Neuronal stem cell (in vitro differentiated cells): Measurements from ENCODE around the gene MRAP.
"Not testable (repeated sequence)": the region's sequence is repeated elsewhere in the genome, so short reads cannot be mapped to it uniquely, and the experiment has no call there.

Experiments used
- DNase-seq: peaks from one replicate; pipeline ENCODE4 v3.0.0-alpha.2; 2013; ENCODE audit warnings: low spot score
- H2AFZ ChIP-seq: one replicate; pipeline ENCODE4 v1.6.1; 2013; ENCODE audit warnings: mild to moderate bottlenecking, low read length, inconsistent platforms
- H2AK5ac ChIP-seq: 2 replicates; pipeline ENCODE4 v1.6.1; 2013; ENCODE audit warnings: low read depth, mild to moderate bottlenecking, inconsistent platforms, low read length, moderate library complexity, mixed read lengths
- H2BK120ac ChIP-seq: 2 replicates; pipeline ENCODE4 v1.6.1; 2013; ENCODE audit warnings: low read depth, mild to moderate bottlenecking, inconsistent platforms, low read length, moderate library complexity, mixed read lengths
- H2BK12ac ChIP-seq: one replicate; pipeline ENCODE4 v1.6.1; 2013; ENCODE audit warnings: low read length, inconsistent platforms
- H2BK15ac ChIP-seq: 2 replicates; pipeline ENCODE4 v1.6.1; 2013; ENCODE audit warnings: mild to moderate bottlenecking, low read length, inconsistent platforms, mixed read lengths
- H2BK5ac ChIP-seq: one replicate; pipeline ENCODE4 v1.6.1; 2013; ENCODE audit warnings: inconsistent platforms, mild to moderate bottlenecking, low read length, moderate library complexity
- H3K14ac ChIP-seq: one replicate; pipeline ENCODE4 v1.6.1; 2013; ENCODE audit warnings: low read length, inconsistent platforms
- H3K18ac ChIP-seq: 2 replicates; pipeline ENCODE4 v1.6.1; 2013; ENCODE audit warnings: low read length, inconsistent platforms
- H3K23ac ChIP-seq: 2 replicates; pipeline ENCODE4 v1.6.1; 2013; ENCODE audit warnings: low read depth, mild to moderate bottlenecking, mixed read lengths, low read length, inconsistent platforms; ENCODE audit not compliant: poor library complexity
- H3K27ac ChIP-seq: replicated peaks from 3 replicates; pipeline ENCODE4 v1.5.1; 2013; ENCODE audit warnings: low read length, inconsistent platforms
- H3K27me3 ChIP-seq, 3 experiments: 2 replicates each; pipeline ENCODE4 v1.6.1; 2013; ENCODE audit warnings: low read length in 3 of 3, mild to moderate bottlenecking in 2 of 3, inconsistent platforms in 1 of 3, low read depth in 1 of 3, mixed read lengths in 1 of 3, moderate library complexity in 1 of 3; ENCODE audit not compliant: control insufficient read depth in 3 of 3, insufficient read depth in 3 of 3
- H3K36me3 ChIP-seq, 2 donors: replicated peaks in 1 of 2; 2 replicates each; pipeline ENCODE4 v1.6.1; 2013; ENCODE audit warnings: low read length in 2 of 2; ENCODE audit not compliant: control insufficient read depth in 2 of 2, insufficient read depth in 2 of 2
- H3K4ac ChIP-seq: 2 replicates; pipeline ENCODE4 v1.6.1; 2013; ENCODE audit warnings: inconsistent platforms, mild to moderate bottlenecking, low read length, moderate library complexity
- H3K4me1 ChIP-seq, 2 donors: 1 replicate in 1 of 2; 2 replicates in 1 of 2; pipeline ENCODE4 v1.6.1; 2013; ENCODE audit warnings: low read length in 2 of 2, low read depth in 1 of 2; ENCODE audit not compliant: control insufficient read depth in 2 of 2, insufficient read depth in 1 of 2
- H3K4me2 ChIP-seq: one replicate; pipeline ENCODE4 v1.6.1; 2013; ENCODE audit warnings: mild to moderate bottlenecking, low read length, inconsistent platforms; ENCODE audit not compliant: insufficient read depth, poor library complexity, severe bottlenecking
- H3K4me3 ChIP-seq, 2 donors: 2 replicates each; pipeline ENCODE4 v1.5.1; 2013; ENCODE audit warnings: low read length in 2 of 2, mild to moderate bottlenecking in 2 of 2, inconsistent platforms in 1 of 2, moderate library complexity in 1 of 2
- H3K79me1 ChIP-seq: one replicate; pipeline ENCODE4 v1.6.1; 2013; ENCODE audit warnings: low read depth, mild to moderate bottlenecking, inconsistent platforms, low read length, moderate library complexity
- H3K9ac ChIP-seq: one replicate; pipeline ENCODE4 v1.6.1; 2013; ENCODE audit warnings: mild to moderate bottlenecking, low read depth, low read length, inconsistent platforms; ENCODE audit not compliant: poor library complexity
- H3K9me3 ChIP-seq, 2 donors: replicated peaks in 1 of 2; 2 replicates each; pipeline versions ENCODE3 to v1.6.1; 2013; ENCODE audit warnings: low read length in 2 of 2, mild to moderate bottlenecking in 2 of 2, inconsistent platforms in 1 of 2, low read depth in 1 of 2, mixed read lengths in 1 of 2, moderate library complexity in 1 of 2; ENCODE audit not compliant: control insufficient read depth in 2 of 2, insufficient read depth in 1 of 2
- H4K8ac ChIP-seq: one replicate; pipeline ENCODE4 v1.6.1; 2013; ENCODE audit warnings: low read depth, mild to moderate bottlenecking, inconsistent platforms, low read length, moderate library complexity
- H4K91ac ChIP-seq: one replicate; pipeline ENCODE4 v1.6.1; 2013; ENCODE audit warnings: low read length, low read depth, mild to moderate bottlenecking, inconsistent platforms; ENCODE audit not compliant: poor library complexity
- whole genome bisulfite sequencing, 2 donors: extraction: QIAGEN DNeasy Blood & Tissue Kit; methylation state at CpG; one replicate each; pipeline ENCODE4 v1.1.7; 2013; ENCODE audit warnings: missing lambda C conversion rate in 2 of 2, mixed read lengths in 1 of 2; ENCODE audit not compliant: insufficient read length in 2 of 2, insufficient replicate concordance in 1 of 2; ENCODE audit errors: extremely low coverage in 2 of 2; 5-methylcytosine and 5-hydroxymethylcytosine counted together

MRAP gene

GRCh38 chr21:32256251-32256650 is 42.4 kb upstream of the MRAP start:
- Histone ChIP-seq H2BK15ac (no peak overlapping the region), H3K4me3 (no peak overlapping the region), H4K8ac (no peak overlapping the region), H2BK12ac (no peak overlapping the region), H3K4me1 (peaks cover 1 to 8% of the 10 kb centered on the region in 2 donors), H3K79me1 (no peaks in the 10 kb centered on the region), H2AFZ (peak overlapping the region; percentile 65), H3K27me3 (no peaks in the 10 kb centered on the region), H3K18ac (no peak overlapping the region), H2AK5ac (no peak overlapping the region), H3K4ac (no peak overlapping the region), H3K14ac (no peak overlapping the region), H3K36me3 (no peaks in the 10 kb centered on the region), H4K91ac (no peak overlapping the region), H2BK120ac (no peak overlapping the region), H2BK5ac (no peak overlapping the region), H3K4me2 (no peak overlapping the region), H3K27ac (no peak overlapping the region), H3K23ac (no peak overlapping the region), H3K9me3 (no peaks in the 10 kb centered on the region), H3K9ac (no peak overlapping the region)
- DNase-seq = no peak
- WGBS, 2 donors = no CpG with 5 or more reads among the region's 12 CpGs

GRCh38 chr21:32256873-32257620 is 41.6 kb upstream of the MRAP start:
- H4K8ac ChIP-seq = no peak overlapping the region
- H3K4me2 ChIP-seq = no peak overlapping the region
- H3K14ac ChIP-seq = no peak overlapping the region
- H3K4ac ChIP-seq = no peak overlapping the region
- no peaks in the 10 kb centered on the region for H3K27me3 ChIP-seq
- no peak overlapping the region for H2AK5ac ChIP-seq
- H3K27ac ChIP-seq = no peak overlapping the region
- no peaks in the 10 kb centered on the region for H3K79me1 ChIP-seq
- H3K4me1 ChIP-seq = peaks cover 1 to 8% of the 10 kb centered on the region in 2 donors
- H3K9ac ChIP-seq = no peak overlapping the region
- no peak overlapping the region for H2BK15ac ChIP-seq
- H3K23ac ChIP-seq = no peak overlapping the region
- DNase-seq = no peak
- no peak overlapping the region for H3K18ac ChIP-seq
- H2BK120ac ChIP-seq = no peak overlapping the region
- no peak overlapping the region for H3K4me3 ChIP-seq
- H3K9me3 ChIP-seq = no peaks in the 10 kb centered on the region
- H4K91ac ChIP-seq = no peak overlapping the region
- no CpG with 5 or more reads among the region's 9 CpGs for WGBS, 2 donors
- H2AFZ ChIP-seq = peak overlapping the region; percentile 65
- H2BK5ac ChIP-seq = no peak overlapping the region
- no peaks in the 10 kb centered on the region for H3K36me3 ChIP-seq
- no peak overlapping the region for H2BK12ac ChIP-seq

- Histone ChIP-seq H3K27me3 (no peaks in the 10 kb centered on the region), H3K9ac (no peak overlapping the region), H3K4me2 (no peak overlapping the region), H2AFZ (peak overlapping the region; percentile 9), H3K14ac (no peak overlapping the region), H3K4ac (no peak overlapping the region), H3K23ac (no peak overlapping the region), H3K4me3 (no peak overlapping the region), H3K9me3 (no peaks in the 10 kb centered on the region), H2AK5ac (no peak overlapping the region), H2BK12ac (no peak overlapping the region), H2BK15ac (no peak overlapping the region), H2BK5ac (no peak overlapping the region), H2BK120ac (no peak overlapping the region), H4K8ac (no peak overlapping the region), H3K36me3 (no peaks in the 10 kb centered on the region), H3K18ac (no peak overlapping the region), H3K4me1 (peaks cover 1 to 8% of the 10 kb centered on the region in 2 donors), H4K91ac (no peak overlapping the region), H3K79me1 (no peaks in the 10 kb centered on the region), H3K27ac (no peak overlapping the region)
- WGBS, 2 donors = no CpG with 5 or more reads among the region's 16 CpGs
- peak; percentile 70 for DNase-seq
Observed at GRCh38 chr21:32257962-32258785, 40.5 kb upstream of the MRAP start.

- not testable (repeated sequence) for H4K91ac ChIP-seq, H3K18ac ChIP-seq, H3K4me2 ChIP-seq, H3K4ac ChIP-seq, H4K8ac ChIP-seq, H3K9me3 ChIP-seq, H3K14ac ChIP-seq, H3K27me3 ChIP-seq, H3K36me3 ChIP-seq, DNase-seq, H2AK5ac ChIP-seq, H3K23ac ChIP-seq, H2BK5ac ChIP-seq, H3K79me1 ChIP-seq, H2BK120ac ChIP-seq, H3K9ac ChIP-seq, H2BK12ac ChIP-seq, H3K4me1 ChIP-seq, H2AFZ ChIP-seq, H3K4me3 ChIP-seq, H3K27ac ChIP-seq
- no CpG with 5 or more reads among the region's 5 CpGs for WGBS, 2 donors
- H2BK15ac ChIP-seq = peak overlapping the region; percentile 38
Observed at GRCh38 chr21:32258786-32259048, 39.9 kb upstream of the MRAP start.
